Iris pigment epithelial cell (primary cell): Measurements from ENCODE around the gene SLC48A1.

Experiments
- DNase-seq: peaks from one replicate; pipeline ENCODE4 v3.0.0-alpha.2; 2011; ENCODE audit warnings: low read depth

Gene SLC48A1

DNA sequence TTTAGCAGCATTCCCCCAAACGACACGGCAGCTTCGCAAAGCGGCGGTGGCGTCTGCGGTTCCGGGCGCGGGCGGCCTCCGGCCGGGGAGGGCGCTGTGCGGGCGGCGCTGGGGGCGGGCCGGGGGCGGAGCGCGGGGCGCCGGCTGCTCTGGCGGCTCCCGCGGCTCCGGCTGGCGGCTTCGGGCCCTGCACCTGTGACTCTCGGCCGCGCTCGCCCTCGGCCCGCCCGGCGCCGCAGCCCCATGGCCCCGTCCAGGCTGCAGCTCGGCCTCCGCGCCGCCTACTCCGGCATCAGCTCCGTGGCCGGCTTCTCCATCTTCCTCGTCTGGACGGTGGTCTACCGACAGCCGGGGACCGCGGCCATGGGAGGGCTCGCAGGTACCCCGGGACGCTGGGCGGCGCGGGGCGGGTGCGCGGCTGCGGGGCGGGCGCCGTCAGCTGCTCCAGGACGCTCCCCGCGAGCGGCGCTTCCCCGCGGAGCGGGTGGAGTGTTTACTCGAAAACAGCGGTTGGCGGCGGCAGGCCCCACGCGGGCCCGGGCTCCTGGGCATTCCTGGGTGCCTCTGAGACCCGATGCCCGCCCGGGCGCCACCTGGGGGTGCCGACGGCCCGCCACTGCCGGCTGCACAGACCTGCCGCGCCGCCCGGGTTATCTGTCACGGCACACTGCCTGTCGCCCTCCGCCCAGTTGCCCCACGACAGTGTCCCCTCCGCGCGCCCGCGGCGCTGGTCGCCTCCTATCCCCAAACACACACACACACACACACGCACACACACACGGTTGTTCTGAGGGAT lies at the start of gene SLC48A1:
Gene SLC48A1, plus strand, starts transcription at position 177 of the 796 bp plus-strand sequence. Its CDS starts 67 bp downstream, at position 244.
- DNase-seq = peak; percentile 56

DNA sequence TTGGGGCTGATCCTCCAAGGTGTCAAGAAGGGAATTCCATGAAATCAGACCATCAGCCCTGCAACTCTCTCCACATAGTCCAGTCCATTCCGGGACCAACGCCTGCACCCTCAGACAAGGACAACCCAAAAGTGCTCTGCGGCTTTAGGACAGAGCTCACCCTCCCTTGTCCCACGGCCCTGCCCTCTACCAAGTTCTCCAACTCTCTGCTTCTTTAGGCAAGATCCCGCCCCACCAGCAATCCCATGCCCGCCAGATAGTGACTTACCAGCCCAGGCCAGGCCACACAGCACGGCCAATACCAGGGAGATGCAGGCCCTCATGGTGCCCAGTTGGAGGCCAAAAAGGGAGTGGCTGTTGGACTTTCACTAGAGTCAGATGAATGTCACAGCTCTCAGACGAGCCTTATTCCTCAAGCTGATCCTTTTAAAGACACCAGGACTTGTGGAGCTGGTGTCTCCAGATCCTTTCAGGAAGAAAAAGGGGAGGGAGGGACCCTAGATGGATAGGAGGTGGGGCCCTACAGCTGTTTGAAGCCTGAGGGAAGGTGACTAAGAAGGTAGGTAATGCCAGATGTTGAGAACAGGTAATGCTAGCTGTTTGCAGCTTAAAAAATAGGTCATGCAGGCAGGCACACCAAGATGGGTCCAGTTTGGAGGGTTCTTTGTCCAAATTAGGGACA lies 47.8 kb upstream of the SLC48A1 start, which contains the start of gene ENDOU:
Gene ENDOU, minus strand, starts transcription at position 400 of the 682 bp plus-strand sequence. Its CDS starts 77 bp downstream, at position 323.
- no peak for DNase-seq

DNA sequence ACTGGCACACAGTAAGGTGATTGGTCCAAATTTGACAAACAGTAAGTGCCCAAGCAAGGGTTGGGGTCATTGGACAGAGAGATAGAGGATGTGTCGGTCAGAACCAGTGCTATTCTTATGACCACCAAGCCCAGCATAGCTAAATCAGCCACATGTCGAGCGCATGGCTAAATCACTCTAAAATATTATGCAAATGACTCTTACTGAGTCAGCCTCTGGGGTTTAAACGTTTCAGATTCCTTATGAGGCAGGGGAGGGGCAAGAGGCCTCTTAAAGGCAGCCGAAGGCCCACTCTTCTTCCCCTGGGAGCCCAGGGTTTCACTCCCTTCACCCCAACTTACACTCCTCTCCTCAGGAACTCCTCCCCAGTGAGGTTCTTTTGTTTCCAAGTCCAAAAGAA lies 47.1 kb upstream of the SLC48A1 start:
- peak; percentile 77 for DNase-seq

DNA sequence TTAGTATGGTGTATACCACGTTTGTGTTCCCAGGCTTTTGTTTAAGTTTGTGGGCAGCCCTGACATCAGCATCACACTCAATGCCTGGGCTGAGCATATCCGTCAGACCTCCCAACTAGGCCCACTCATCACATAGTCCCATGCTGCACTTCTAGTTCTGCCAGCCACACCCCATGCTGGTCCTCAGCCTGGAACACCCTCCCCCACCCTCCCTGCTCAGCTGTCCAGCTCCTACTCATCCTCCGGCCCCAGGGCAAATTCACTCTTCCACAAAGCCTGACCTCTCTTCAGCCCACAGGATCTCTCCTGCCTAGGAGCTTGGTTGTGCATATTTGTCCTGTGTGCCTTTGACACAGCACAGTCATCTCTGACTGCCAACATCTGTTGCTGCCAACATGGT lies 43.8 kb upstream of the SLC48A1 start:
- no peak for DNase-seq

DNA sequence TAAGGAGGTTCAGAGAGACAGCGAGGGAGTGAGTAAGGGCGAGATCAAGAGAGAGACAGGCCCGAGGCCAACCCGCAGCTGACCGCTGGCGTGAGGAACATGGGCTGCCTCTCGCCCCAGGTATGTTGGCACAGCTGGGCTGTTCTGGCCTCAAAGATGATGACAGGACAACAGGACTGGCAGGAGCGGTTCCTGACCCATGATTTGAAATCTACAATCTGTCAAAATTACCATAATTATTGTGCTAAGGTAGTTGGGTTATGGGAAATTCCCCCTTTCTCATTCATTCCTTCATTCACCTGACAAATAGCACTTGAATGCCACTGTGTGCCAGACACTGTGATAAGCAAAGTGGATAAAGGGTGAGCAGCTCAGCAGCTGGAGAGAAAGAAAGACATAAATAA lies 42.7 kb upstream of the SLC48A1 start:
- DNase-seq = no peak

DNA sequence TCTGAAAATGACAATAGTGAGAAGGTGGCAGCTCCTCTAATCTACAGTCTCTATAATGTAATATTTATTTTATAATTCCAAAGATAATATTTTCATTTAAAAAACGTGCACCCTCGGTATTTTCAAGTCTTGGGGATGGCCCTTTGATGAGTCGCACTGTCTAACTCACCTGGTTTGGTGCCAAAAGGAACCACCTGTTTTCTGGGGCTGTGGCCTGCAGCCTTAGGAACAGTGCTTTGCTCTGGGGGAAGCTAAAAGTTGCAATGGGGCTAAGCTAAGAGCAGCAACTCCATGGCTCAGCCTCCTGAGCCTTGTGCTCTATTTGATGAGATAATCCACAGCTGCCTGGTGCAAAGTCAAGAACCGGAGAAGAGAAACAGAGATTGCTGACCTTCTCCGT lies 41.3 kb upstream of the SLC48A1 start:
- DNase-seq = no peak

DNA sequence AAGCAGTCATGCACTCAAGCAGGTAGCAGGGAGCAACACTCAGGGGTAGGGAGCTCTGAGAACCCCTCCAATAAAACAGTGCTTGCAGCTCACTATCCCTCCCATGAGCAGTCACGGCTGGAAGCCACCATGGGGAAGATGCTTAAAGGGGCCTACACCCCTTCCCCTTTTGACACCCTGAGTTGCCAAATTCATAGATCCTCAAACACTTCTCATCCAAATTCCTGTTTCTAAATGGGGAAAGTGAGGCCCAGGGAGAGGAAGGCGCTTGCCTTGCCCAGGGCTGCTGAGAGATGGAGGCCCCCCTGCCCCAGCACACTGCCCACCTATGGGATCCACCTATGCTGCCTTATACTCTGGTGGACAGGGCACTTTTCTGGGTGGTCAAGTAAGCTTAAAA lies 40.5 kb upstream of the SLC48A1 start:
- DNase-seq = no peak

DNA sequence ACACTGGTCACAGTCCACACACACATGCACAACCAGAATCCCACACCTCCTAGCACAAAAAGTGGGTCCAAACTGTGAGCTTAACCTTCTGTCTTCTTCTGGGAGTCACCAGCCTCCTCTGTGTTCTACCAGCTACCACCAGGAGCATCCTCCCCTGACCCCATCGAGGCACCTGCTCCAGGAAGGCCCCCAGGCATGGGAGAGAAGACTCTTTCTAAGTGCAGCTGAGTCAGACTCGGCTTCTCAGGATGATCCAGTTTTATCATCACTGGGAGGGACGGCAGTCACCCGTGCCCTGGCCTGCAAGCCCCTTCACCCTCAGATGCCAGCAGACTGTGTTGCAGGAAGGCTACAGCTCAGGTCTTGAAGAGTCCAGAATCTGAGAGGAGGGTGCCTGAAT lies 39.9 kb upstream of the SLC48A1 start:
- no peak for DNase-seq

DNA sequence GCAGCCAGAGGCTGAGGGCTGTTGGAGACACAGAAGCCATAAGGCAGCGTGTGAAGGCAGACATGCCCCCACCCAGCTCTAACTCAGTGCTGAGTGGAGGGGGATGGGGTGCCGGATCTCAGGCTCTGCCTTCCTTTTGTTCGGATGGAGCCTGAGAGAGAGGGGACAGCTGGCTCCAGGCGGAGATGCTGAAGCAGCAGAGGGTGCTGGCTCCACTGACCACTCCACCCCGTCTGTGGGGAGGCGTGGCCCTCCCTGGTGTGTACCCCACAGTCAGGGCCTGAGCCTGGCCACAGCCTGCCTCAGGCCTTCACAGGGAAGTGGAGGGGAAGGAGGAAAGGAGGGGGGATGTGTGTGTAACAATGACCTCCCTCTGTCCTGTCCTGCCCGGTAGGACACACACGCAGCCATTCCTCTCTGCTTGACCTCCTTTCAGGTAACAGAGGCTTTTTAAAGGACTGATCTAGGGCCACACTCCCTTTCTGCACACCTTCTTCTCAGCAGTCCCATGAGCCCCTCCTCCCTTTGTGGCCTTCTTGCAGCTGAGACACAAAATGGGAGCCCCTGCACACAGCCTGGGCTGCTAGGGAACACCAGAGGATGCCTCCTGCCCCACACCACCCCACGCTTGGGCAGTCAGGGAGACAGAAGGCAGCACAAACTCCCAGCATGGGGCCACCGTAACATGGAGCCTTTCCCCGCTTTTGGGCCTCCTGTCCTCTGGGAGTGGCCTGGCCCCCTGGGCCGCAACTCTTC lies 38.1 kb upstream of the SLC48A1 start:
- DNase-seq = no peak

DNA sequence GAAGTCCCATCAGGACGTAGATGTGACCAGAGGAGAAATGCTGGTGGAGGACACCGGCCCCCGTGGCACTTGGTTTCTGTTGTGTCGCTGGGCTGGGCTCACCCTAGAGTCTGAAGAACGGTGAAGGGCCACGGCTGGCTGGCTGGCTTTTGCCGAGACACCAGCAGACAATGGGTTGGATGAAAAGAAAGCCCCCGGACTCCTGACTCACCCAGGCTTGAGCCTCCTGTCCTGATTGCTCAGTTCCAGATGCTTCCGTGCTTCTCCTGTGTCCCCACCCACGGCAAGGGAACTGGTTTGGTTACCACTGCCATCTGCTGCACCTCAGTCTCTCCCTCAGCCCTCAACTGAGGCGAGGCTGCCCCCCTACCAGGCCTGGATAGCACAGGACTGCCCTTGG lies 37.4 kb upstream of the SLC48A1 start:
- DNase-seq = no peak

DNA sequence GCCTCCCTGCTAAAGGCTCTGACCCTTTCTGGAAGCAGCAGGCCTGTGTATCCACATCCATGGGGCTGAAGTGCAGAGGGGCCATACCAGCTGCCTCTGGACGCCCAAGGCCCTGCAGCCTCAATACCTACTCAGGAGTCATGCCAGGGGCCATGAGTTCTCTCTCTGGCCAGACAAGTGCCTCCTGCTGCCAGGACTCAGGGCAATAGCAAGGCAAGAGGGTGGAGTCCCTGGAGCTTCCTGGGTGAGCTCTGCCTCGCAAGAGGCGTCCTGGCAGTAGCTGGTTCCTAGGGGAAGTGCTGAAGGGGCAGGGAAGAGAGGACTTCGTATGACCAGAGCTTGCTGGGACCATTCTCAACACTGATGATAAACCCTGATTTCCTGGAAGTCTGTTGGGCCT lies 36.8 kb upstream of the SLC48A1 start:
- DNase-seq = no peak

DNA sequence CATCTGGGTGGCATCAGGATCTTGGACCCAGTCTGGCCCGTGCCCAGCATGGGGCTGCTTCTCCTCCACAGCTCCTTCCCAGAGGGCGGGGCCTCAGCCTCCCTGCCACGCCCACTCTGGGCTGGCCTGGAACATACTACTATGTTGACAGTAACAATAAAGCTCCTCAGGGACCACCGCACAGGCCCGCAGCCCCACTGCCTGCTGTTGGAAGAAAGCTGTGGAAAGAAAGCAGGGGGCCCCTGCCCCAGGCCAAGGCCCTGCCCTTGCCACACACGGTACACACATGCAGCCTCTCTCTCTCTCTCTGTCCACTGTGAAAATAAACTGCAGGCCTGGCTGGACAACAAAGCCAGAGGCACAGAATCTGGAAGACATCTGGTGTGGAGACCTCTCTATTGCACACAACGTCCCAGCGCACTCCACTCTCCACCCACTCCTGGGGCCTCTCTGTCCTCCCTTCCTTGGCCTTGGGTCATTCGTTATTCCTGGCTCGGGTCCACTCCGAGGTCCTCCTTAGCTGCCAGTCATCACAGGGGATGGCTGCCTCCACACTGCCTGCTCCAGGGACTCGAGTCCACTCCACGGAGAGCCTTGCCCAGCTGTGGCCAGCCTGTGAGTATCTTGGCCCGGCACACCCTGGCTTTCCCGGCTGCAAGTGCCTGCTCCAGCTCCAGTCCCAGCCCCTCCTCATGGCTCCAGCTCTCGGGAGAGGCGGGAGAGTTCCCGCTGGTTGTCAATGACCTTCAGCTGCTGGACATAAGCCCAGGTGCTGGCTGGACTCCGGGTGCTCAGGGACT lies 36.0 kb upstream of the SLC48A1 start:
- DNase-seq = peak; percentile 43

DNA sequence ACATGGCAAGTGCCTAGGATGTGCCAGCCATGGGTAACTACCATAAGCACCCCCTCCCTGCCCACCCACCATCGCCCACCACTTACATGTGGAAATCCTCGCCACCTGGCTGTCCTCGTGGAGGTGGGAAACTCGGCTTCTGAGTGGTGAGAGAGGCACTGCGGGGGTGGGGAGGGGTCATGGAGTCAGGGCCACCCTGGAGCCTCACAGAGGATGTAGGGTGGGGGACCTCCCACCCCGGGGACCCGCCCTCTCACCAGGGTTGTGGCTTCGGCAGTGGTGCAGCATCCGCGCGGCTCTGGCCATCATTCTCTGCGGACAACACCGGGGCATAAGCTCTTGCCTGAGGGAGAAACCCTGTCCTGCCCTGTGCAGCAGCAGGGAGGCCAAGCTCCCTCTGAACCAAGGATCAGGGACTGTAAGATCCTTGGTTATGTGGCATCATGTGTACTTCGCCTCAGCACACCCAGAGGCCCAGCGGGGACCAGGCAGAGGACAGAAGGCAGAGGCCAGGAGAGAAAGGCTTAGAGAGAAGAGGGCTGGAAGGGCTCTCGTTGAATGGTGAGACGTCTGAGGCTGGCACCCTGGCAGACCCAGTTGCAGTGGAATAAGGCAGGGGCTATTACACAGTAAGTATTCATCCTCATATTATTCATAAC lies 35.0 kb upstream of the SLC48A1 start:
- DNase-seq = no peak

DNA sequence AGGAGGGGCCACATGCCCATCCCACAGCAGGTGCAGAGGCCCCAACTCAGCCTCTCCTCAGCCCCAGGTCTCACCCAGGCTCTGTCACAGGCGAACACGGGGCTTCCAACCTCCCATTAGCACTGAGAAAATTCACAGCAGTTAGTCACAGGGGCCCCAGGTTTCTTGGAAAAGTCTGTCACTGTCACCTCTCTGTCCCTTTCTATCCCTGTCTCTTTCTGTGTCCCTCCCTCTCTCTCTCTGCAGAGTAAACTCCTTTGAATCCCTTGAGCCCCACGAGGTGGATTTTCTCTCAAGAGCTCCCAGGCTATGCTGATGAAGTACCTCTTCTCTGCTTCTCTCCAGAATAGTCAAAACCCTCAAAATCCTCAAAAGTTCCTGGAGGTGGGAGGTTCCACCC lies 33.7 kb upstream of the SLC48A1 start:
- DNase-seq = no peak

DNA sequence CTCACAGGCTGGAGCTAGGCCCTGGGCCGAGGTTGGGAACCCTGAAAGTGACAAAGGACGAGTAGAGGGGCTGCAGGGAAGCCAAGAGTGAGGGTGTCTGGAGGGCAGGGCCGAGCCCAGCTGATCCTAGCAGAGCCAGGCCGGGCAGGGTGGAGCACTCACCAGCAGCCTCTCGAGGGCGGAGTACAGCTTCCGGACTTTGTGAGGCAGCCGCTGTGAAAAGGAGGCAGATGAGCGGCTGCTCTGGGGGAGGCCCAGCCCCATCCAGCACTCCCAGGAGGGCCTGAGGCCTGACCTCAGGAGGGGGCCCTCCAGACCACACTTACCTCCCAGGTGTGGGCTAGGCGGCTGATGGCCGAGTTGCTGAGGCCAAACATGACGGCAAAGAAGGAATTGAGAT lies 33.1 kb upstream of the SLC48A1 start:
- no peak for DNase-seq

DNA sequence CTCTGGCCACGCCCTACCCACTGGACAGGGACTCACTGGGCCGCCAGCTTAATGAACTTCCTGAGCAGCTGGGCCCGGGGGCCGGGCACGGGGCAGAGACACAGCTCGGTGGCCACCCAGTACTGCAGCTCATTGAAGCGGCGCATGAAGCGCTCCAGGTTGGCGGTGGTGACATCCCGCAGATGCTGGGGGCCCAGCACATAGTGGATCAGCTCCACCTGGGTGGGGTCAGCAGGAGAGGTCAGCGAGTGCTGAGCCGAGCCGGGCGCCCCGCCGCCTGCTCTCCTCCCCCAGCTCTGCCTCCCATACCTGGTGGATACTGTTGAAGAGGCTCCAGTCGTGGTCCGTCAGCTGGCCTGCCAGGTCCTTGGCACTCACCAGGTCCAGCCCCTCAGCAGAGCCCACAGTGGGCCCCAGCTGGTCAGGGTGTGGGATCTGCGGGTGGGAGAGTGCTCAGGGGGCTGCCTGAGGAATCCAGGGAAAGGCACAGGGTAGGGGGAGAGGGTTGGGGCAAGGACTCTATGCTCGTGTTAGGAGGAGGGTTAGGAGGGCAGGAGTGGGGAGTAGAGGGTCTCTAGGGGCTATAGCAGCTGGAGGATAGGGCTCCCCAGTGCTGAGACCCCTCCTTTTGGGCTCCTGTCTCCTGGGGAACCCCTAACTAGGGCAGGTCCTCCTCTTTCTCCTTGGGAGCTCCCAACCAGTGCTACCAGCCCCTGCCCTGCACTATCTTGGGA lies 32.3 kb upstream of the SLC48A1 start:
- no peak for DNase-seq

DNA sequence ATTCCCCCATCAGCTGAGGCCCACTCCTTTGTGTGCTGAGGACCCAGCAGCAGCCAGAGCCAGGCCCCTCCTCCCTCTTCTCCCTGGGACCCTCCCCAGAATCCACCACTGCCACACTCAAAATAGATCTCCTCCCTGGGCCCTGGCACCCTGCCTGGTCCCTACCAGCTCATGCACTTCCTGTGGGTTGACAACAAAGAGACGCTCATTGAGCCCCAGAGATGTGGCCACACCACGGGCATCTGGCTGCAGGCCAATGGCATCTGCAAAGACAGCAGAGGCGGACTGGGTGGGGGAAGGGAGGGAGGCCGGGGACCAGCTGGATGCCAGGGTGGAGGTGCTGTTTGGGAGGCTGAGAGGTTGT lies 31.7 kb upstream of the SLC48A1 start:
- DNase-seq = no peak

DNA sequence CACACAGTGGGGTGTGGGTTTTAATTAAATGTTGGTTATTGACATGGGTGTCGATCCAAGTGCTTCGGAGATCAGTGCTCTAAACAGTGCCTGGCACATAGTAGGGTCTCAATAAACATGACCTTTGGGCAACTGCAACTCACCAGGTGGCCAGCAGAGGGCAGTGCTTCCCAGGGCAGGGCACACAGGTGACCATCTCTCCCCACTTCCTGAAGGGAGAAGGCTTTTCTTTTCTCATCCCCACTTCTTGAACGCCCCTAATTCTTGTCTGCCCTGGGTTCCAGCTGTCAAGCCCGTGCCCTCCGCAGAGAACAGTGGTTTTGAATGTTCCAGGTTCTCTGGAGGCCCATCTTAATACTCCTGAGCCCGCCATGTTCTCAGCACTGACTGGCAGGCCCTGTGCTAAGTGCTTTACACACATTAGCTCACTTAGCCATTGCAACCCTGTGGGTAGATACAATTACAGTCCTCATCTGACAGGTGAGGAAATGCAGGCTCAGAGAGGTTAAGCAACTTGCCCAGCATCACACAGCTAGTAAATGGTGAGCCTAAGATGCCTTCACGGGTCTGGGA lies 30.7 kb upstream of the SLC48A1 start:
- no peak for DNase-seq

DNA sequence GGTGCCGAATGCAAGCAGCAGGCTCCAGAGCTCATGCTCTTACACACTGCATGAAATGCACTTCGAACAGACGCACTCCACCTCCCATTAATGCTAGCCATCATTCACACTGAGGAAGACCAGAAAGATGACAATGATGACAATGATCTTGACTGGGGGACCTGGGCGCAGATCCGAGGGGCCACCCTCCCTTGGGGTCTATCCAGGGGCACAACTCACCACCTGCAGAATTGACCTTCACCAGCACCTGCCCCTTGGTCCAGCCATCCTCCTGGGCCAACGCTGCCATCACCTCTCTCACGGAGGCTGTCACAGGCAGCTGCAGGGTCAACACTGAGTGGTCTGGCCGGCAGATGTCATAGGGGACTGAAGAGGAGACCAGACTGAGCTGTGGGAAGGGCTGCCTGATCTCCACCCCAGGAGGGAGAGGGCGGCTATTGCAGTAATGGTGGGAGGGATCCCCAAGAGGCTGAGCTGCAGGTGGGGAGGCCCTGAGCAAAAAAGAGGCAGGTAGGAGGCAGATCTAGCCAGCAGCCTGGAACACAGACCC lies 29.7 kb upstream of the SLC48A1 start:
- no peak for DNase-seq

DNA sequence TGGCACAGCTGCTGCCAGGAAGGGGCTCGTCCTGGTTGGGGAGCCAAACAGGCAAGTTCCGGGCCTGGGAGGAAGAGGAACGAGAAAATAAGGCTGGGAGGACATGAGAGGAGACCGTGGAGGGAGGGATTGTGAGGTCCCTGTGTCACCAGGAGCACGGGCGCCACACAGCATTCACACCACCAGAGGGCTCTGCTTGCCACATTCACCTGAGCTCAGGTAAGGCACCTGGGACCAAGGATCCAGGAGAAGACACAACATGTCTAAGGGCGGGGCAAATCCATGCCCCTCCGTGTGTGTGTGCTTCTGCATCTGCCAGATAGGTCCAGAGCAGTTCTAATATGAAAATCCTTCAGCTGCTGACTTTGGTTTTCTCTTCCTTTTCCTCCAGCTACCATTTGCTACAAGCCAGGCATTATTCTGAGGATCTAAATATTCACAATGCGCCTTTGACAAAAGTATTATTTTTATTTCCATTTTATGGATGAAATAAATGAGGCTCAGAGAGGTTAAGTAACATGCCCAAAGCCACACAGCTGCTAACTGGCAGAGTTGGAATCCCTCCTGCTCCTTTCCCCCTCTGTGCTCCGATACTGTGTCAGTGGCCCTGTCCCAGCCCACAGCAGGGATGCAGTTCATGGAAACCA lies 28.9 kb upstream of the SLC48A1 start:
- DNase-seq = no peak
